ENCODE measurements around the gene POC5. TPM values are rescaled to one million over a fixed set of nuclear protein-coding genes. Genes with fewer than 3 reads are reported as not detected.

Gene POC5
- total and polyA plus RNA-seq, 2 of the 13 experiments (the other 11 are each of a cell fraction or from before 2014, with no cell fraction given): 6.9 to 9.3 TPM

DNA sequence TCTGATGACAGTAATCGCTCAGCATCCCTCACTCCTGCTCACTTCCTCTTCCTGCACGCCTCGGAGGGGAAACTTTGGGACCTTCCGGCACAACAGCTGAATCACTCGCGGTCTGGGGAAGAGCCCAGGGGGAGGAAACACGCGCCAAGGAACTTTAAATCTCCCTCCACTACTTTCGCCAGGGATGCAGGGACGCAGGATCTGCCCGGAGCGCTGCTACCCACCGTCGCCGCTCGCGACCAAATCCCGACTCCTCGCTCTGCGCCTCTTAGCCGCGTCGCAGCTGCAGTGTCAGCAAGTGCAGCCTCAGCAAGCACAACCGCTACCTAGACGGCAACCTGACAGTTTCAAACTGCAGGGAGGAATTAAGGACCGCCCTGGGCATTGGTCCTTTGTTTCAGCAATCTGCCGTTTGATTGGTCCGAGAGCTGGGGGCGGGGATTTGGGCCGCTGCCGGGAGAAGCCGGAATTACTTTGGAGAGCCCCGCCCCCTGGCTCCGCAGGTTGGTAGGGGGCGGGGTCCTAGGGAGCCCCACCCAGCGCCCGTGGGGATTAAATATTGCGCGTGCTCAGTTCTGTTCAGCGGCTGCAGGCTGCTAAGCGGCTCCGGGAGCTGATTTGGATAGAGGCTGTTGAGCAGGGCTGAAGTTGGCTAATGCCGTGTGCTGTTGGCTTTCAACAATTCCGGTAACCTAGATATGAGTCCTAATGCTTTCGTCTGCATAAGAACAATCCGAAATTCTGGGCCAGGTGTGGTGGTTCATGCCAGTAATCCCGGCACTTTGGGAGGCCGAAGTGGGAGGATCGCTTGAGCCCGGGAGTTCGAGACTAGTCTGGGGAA is at the start of gene POC5 (continued):
- TF ChIP-seq ARNTL (CRISPR knock-in tag; IDR thresholded peaks at IDR 0.05): no peak
- no peak for TF ChIP-seq ZNF549 (CRISPR knock-in tag; IDR thresholded peaks at IDR 0.05)
- peak; percentile 90 for TF ChIP-seq ZMYM3 (CRISPR knock-in tag; IDR thresholded peaks at IDR 0.05)
- TF ChIP-seq SOX5 (CRISPR knock-in tag; IDR thresholded peaks at IDR 0.05; ENCODE audit: borderline replicate concordance): no peak
- TF ChIP-seq, protein P1, sequence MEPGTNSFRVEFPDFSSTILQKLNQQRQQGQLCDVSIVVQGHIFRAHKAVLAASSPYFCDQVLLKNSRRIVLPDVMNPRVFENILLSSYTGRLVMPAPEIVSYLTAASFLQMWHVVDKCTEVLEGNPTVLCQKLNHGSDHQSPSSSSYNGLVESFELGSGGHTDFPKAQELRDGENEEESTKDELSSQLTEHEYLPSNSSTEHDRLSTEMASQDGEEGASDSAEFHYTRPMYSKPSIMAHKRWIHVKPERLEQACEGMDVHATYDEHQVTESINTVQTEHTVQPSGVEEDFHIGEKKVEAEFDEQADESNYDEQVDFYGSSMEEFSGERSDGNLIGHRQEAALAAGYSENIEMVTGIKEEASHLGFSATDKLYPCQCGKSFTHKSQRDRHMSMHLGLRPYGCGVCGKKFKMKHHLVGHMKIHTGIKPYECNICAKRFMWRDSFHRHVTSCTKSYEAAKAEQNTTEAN (CRISPR knock-in tag; conservative IDR thresholded peaks at IDR 0.05): peak; percentile 10; the same call in 1 of the 2 replicates
- TF ChIP-seq, protein P2, sequence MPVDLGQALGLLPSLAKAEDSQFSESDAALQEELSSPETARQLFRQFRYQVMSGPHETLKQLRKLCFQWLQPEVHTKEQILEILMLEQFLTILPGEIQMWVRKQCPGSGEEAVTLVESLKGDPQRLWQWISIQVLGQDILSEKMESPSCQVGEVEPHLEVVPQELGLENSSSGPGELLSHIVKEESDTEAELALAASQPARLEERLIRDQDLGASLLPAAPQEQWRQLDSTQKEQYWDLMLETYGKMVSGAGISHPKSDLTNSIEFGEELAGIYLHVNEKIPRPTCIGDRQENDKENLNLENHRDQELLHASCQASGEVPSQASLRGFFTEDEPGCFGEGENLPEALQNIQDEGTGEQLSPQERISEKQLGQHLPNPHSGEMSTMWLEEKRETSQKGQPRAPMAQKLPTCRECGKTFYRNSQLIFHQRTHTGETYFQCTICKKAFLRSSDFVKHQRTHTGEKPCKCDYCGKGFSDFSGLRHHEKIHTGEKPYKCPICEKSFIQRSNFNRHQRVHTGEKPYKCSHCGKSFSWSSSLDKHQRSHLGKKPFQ (CRISPR knock-in tag; IDR thresholded peaks at IDR 0.05; ENCODE audit: insufficient replicate concordance): peak; percentile 66
- peak; percentile 87 for TF ChIP-seq POGZ (CRISPR knock-in tag; IDR thresholded peaks at IDR 0.05)
- TF ChIP-seq, protein P3, sequence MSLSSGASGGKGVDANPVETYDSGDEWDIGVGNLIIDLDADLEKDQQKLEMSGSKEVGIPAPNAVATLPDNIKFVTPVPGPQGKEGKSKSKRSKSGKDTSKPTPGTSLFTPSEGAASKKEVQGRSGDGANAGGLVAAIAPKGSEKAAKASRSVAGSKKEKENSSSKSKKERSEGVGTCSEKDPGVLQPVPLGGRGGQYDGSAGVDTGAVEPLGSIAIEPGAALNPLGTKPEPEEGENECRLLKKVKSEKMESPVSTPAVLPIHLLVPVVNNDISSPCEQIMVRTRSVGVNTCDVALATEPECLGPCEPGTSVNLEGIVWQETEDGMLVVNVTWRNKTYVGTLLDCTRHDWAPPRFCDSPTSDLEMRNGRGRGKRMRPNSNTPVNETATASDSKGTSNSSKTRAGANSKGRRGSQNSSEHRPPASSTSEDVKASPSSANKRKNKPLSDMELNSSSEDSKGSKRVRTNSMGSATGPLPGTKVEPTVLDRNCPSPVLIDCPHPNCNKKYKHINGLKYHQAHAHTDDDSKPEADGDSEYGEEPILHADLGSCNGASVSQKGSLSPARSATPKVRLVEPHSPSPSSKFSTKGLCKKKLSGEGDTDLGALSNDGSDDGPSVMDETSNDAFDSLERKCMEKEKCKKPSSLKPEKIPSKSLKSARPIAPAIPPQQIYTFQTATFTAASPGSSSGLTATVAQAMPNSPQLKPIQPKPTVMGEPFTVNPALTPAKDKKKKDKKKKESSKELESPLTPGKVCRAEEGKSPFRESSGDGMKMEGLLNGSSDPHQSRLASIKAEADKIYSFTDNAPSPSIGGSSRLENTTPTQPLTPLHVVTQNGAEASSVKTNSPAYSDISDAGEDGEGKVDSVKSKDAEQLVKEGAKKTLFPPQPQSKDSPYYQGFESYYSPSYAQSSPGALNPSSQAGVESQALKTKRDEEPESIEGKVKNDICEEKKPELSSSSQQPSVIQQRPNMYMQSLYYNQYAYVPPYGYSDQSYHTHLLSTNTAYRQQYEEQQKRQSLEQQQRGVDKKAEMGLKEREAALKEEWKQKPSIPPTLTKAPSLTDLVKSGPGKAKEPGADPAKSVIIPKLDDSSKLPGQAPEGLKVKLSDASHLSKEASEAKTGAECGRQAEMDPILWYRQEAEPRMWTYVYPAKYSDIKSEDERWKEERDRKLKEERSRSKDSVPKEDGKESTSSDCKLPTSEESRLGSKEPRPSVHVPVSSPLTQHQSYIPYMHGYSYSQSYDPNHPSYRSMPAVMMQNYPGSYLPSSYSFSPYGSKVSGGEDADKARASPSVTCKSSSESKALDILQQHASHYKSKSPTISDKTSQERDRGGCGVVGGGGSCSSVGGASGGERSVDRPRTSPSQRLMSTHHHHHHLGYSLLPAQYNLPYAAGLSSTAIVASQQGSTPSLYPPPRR (CRISPR knock-in tag; IDR thresholded peaks at IDR 0.05; ENCODE audit: borderline replicate concordance): no peak
- no peak for TF ChIP-seq CHD4 (IDR thresholded peaks at IDR 0.05; ENCODE audit: borderline replicate concordance, low read length)
- TF ChIP-seq ZNF878 (CRISPR knock-in tag; IDR thresholded peaks at IDR 0.05): no peak
- TF ChIP-seq TARDBP (CRISPR knock-in tag; IDR thresholded peaks at IDR 0.05): peak; percentile 66; the same call in 1 of the 2 replicates
- no peak for TF ChIP-seq ZNF816 (CRISPR knock-in tag; IDR thresholded peaks at IDR 0.05; ENCODE audit: borderline replicate concordance)
- TF ChIP-seq, protein P4, sequence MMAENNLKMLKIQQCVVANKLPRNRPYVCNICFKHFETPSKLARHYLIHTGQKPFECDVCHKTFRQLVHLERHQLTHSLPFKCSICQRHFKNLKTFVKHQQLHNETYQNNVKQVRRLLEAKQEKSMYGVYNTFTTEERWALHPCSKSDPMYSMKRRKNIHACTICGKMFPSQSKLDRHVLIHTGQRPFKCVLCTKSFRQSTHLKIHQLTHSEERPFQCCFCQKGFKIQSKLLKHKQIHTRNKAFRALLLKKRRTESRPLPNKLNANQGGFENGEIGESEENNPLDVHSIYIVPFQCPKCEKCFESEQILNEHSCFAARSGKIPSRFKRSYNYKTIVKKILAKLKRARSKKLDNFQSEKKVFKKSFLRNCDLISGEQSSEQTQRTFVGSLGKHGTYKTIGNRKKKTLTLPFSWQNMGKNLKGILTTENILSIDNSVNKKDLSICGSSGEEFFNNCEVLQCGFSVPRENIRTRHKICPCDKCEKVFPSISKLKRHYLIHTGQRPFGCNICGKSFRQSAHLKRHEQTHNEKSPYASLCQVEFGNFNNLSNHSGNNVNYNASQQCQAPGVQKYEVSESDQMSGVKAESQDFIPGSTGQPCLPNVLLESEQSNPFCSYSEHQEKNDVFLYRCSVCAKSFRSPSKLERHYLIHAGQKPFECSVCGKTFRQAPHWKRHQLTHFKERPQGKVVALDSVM (CRISPR knock-in tag; IDR thresholded peaks at IDR 0.05): peak; percentile 95
- TF ChIP-seq ZNF335 (CRISPR knock-in tag; IDR thresholded peaks at IDR 0.05): no peak
- TF ChIP-seq ZNF619 (CRISPR knock-in tag; IDR thresholded peaks at IDR 0.05): no peak
- TF ChIP-seq, protein P5, sequence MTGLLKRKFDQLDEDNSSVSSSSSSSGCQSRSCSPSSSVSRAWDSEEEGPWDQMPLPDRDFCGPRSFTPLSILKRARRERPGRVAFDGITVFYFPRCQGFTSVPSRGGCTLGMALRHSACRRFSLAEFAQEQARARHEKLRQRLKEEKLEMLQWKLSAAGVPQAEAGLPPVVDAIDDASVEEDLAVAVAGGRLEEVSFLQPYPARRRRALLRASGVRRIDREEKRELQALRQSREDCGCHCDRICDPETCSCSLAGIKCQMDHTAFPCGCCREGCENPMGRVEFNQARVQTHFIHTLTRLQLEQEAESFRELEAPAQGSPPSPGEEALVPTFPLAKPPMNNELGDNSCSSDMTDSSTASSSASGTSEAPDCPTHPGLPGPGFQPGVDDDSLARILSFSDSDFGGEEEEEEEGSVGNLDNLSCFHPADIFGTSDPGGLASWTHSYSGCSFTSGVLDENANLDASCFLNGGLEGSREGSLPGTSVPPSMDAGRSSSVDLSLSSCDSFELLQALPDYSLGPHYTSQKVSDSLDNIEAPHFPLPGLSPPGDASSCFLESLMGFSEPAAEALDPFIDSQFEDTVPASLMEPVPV (CRISPR knock-in tag; IDR thresholded peaks at IDR 0.05): peak; percentile 79; the same call in 1 of the 2 replicates
